OCI-LY1 (cell line): ENCODE measurements around the gene SEMA3G.

Source experiments
- EZH2 ChIP-seq: fragments of 200-600 bp; sonication (generic), shearing (Covaris generic); IDR thresholded peaks from 2 replicates; pipeline ENCODE4 v1.8.0; 2017; ENCODE audit warnings: borderline replicate concordance, mixed run types, mild to moderate bottlenecking, antibody characterized with exemption, low read length, moderate library complexity, mixed read lengths
- TF ChIP-seq, protein P1 (sequence below): fragments of 200-600 bp; sonication (generic), shearing (Covaris generic); IDR thresholded peaks from 2 replicates; pipeline ENCODE4 v1.5.1; 2017; ENCODE audit warnings: mild to moderate bottlenecking, antibody characterized with exemption, low read length, moderate library complexity, mixed read lengths

DNA sequence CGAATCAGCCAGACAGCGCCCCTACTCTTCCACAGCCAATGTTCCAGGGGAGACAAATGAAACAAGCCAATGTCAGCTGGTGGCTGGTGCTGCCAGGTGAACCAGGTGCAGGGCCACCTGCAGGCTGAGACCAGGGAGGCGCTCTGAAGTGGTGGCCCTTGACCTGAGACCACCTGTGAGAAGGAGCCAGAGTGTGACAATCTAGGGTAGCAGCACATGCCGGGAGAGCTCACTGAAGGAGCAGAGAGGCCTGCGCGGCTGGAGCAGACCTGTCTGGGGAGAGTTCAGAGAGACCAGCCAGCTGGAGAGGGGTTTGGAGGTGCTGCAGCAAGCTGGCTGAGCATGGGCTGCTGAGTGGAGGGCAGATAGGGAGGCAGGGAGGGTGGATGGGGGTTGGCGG, 49.5 kb upstream of the SEMA3G start:
- TF ChIP-seq, protein P1, sequence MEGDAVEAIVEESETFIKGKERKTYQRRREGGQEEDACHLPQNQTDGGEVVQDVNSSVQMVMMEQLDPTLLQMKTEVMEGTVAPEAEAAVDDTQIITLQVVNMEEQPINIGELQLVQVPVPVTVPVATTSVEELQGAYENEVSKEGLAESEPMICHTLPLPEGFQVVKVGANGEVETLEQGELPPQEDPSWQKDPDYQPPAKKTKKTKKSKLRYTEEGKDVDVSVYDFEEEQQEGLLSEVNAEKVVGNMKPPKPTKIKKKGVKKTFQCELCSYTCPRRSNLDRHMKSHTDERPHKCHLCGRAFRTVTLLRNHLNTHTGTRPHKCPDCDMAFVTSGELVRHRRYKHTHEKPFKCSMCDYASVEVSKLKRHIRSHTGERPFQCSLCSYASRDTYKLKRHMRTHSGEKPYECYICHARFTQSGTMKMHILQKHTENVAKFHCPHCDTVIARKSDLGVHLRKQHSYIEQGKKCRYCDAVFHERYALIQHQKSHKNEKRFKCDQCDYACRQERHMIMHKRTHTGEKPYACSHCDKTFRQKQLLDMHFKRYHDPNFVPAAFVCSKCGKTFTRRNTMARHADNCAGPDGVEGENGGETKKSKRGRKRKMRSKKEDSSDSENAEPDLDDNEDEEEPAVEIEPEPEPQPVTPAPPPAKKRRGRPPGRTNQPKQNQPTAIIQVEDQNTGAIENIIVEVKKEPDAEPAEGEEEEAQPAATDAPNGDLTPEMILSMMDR = no peak
- no peak for TF ChIP-seq EZH2
